ENCODE data around the gene OR10AG1.

Gene OR10AG1, protein sequence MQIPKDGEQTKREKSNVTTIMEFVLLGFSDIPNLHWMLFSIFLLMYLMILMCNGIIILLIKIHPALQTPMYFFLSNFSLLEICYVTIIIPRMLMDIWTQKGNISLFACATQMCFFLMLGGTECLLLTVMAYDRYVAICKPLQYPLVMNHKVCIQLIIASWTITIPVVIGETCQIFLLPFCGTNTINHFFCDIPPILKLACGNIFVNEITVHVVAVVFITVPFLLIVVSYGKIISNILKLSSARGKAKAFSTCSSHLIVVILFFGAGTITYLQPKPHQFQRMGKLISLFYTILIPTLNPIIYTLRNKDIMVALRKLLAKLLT

DNA sequence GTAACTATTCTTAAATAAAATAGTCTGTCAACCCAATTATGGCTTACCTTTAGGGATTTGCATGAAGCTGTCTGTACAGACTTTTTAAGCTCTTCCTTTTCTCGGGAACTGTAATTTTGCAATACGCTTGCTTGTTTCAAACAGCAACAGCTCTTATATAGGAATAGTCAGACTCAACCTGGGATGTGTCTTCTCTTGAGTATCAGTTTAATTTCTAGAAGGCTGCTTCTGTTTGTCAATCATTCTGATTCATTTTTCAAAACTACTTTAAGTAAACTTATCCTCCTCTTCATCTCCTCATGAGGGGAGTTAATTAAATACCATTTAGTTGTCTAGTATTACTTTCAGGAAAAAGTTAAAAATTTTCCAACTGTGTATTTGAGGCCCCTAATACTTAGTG is at the start of gene OR10AG1:
TSS of gene OR10AG1 (minus strand) at position 101 of the 400 bp plus-strand sequence. CDS start at position 63, 38 bp downstream.
- no peak within 1 kb of the TSS for H3K4me3 ChIP-seq (ENCODE audit: low read depth, low read length)
- DNase-seq: no peak
- in situ Hi-C loops (cut with HindIII; ENCODE audit: low pct_ligation_motif_present, low sequenced_read_pairs): no loop called here

DNA sequence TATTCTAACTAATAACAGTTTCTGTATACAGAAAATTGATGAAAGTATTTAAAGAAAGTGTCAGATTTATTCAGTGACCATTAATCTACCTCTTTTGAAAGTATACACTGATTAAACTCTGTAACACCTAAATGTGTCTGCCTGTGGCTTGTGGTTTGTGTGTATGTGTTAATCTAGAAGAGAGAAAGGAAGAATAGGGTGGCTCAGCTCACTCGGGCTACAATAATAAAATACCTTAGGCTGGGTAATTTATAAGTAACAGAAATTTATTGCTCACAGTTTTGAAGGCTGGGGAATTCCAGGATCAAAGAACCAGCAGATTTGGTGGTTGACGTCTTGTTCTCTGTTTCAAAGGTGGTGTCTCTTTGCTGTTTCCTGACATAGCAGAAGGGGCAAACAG is 44.1 kb upstream of the OR10AG1 start:
- TF ChIP-seq, protein P1, sequence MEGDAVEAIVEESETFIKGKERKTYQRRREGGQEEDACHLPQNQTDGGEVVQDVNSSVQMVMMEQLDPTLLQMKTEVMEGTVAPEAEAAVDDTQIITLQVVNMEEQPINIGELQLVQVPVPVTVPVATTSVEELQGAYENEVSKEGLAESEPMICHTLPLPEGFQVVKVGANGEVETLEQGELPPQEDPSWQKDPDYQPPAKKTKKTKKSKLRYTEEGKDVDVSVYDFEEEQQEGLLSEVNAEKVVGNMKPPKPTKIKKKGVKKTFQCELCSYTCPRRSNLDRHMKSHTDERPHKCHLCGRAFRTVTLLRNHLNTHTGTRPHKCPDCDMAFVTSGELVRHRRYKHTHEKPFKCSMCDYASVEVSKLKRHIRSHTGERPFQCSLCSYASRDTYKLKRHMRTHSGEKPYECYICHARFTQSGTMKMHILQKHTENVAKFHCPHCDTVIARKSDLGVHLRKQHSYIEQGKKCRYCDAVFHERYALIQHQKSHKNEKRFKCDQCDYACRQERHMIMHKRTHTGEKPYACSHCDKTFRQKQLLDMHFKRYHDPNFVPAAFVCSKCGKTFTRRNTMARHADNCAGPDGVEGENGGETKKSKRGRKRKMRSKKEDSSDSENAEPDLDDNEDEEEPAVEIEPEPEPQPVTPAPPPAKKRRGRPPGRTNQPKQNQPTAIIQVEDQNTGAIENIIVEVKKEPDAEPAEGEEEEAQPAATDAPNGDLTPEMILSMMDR (IDR thresholded peaks at IDR 0.05; ENCODE audit: low read depth, low read length, missing control alignments): no peak
- DNase-seq: no peak
- Histone ChIP-seq H3K4me3 (ENCODE audit: low read depth, low read length) (no peak overlapping the region), H3K27ac (no peak overlapping the region), H3K36me3 (replicated peaks) (no peaks in the 10 kb centered on the region), H3K27me3 (replicated peaks) (no peaks in the 10 kb centered on the region)
- in situ Hi-C loops (cut with HindIII; ENCODE audit: low pct_ligation_motif_present, low sequenced_read_pairs): no loop called here

More for the DNA sequence above, at the start of gene OR10AG1:
- TF ChIP-seq, protein P1 (IDR thresholded peaks at IDR 0.05; ENCODE audit: low read depth, low read length, missing control alignments): no peak
- Histone ChIP-seq H3K27ac (no peak within 1 kb of the TSS), H3K27me3 (replicated peaks) (no peaks in the 10 kb centered on the region), H3K36me3 (replicated peaks) (no peaks in the 10 kb centered on the region)

DNA sequence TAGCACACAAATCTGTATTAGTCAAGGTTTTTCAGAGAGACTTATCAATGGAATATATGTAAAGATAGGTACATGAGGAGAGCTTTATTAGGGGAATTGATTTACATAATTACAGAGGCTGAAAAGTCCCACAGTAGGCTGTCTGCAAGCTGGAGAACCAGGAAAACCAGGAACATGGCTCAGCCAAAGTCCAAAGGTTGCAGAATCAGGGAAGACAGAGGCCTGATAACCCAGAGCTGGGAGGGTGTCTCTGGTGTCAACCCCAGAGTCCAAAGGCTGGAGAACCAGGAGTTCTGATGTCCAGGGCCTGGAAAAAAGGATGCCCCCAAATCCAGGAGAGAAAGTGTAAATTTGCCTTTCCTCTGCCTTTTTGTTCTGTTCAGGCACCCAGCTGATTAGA is 41.0 kb upstream of the OR10AG1 start:
- Histone ChIP-seq H3K36me3 (replicated peaks) (no peaks in the 10 kb centered on the region), H3K27ac (no peak overlapping the region), H3K4me3 (ENCODE audit: low read depth, low read length) (no peak overlapping the region), H3K27me3 (replicated peaks) (no peaks in the 10 kb centered on the region)
- no peak for DNase-seq
- TF ChIP-seq, protein P1 (IDR thresholded peaks at IDR 0.05; ENCODE audit: low read depth, low read length, missing control alignments): no peak
- in situ Hi-C loops (cut with HindIII; ENCODE audit: low pct_ligation_motif_present, low sequenced_read_pairs): no loop called here

DNA sequence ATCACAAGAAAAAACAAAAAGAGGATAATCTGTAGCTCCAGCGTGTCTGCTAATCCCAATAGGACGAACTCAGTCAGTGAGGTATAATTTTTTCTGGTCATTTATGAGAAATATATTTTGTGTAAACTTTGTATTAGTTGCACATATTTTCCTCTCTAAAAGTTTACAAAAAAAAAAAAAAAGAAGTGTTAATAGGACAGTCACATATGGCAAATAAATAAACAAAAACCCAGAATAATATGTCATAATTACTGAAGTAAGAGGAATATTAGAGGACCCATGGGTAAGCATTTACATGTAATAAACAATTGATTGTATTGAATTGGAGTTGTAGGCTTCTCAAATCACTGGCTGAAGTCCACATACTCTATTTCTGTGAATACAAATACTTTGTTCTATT is 24.8 kb upstream of the OR10AG1 start, which contains the start of gene OR5F1:
TSS of gene OR5F1 (minus strand) at position 101 of the 400 bp plus-strand sequence. CDS start at position 101, 0 bp downstream.
- in situ Hi-C loops (cut with HindIII; ENCODE audit: low pct_ligation_motif_present, low sequenced_read_pairs): no loop called here
- Histone ChIP-seq H3K36me3 (replicated peaks) (no peaks in the 10 kb centered on the region), H3K27ac (no peak within 1 kb of the TSS), H3K27me3 (replicated peaks) (no peaks in the 10 kb centered on the region), H3K4me3 (ENCODE audit: low read depth, low read length) (no peak within 1 kb of the TSS)
- no peak for DNase-seq
- TF ChIP-seq, protein P1 (IDR thresholded peaks at IDR 0.05; ENCODE audit: low read depth, low read length, missing control alignments): no peak

DNA sequence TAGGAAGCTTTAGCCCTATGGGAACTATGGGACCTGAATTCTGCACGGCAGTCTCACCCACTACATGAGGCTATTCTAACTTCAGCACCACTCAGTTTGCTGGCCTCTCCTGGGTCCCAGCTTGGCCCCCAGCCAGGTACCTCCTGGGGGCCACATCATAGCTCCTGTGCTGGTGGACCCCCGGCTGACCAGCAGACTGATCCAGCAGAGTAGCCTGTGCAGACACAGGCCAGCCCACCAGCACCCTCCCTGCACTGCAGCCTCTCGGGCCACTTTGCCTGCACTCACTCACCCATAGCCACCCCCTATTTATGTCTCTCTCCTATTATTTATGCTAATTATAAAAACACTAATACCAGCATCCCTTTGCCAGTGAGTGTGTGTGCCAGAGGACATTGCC is 1.2 kb upstream of the OR10AG1 start:
- Histone ChIP-seq H3K4me3 (ENCODE audit: low read depth, low read length) (no peak overlapping the region), H3K36me3 (replicated peaks) (no peaks in the 10 kb centered on the region), H3K27me3 (replicated peaks) (no peaks in the 10 kb centered on the region), H3K27ac (no peak overlapping the region)
- TF ChIP-seq, protein P1 (IDR thresholded peaks at IDR 0.05; ENCODE audit: low read depth, low read length, missing control alignments): no peak
- in situ Hi-C loops (cut with HindIII; ENCODE audit: low pct_ligation_motif_present, low sequenced_read_pairs): no loop called here
- no peak for DNase-seq

Measured in brain microvascular endothelial cell (primary cell).